ENCODE measurements around the gene DES.

GRCh38 chr2:219423652-219424377 is 5.6 kb downstream of the DES start:
- TF ChIP-seq, protein P1, sequence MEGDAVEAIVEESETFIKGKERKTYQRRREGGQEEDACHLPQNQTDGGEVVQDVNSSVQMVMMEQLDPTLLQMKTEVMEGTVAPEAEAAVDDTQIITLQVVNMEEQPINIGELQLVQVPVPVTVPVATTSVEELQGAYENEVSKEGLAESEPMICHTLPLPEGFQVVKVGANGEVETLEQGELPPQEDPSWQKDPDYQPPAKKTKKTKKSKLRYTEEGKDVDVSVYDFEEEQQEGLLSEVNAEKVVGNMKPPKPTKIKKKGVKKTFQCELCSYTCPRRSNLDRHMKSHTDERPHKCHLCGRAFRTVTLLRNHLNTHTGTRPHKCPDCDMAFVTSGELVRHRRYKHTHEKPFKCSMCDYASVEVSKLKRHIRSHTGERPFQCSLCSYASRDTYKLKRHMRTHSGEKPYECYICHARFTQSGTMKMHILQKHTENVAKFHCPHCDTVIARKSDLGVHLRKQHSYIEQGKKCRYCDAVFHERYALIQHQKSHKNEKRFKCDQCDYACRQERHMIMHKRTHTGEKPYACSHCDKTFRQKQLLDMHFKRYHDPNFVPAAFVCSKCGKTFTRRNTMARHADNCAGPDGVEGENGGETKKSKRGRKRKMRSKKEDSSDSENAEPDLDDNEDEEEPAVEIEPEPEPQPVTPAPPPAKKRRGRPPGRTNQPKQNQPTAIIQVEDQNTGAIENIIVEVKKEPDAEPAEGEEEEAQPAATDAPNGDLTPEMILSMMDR (IDR thresholded peaks at IDR 0.05; ENCODE audit: extremely low read depth in 1 of 2, insufficient read depth in 1 of 2, low read depth in 1 of 2, low read length in 2 of 2), result no peak
- TF ChIP-seq, protein P2, sequence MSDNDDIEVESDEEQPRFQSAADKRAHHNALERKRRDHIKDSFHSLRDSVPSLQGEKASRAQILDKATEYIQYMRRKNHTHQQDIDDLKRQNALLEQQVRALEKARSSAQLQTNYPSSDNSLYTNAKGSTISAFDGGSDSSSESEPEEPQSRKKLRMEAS (IDR thresholded peaks at IDR 0.05; ENCODE audit: insufficient read depth, insufficient read length), result no peak
- TF ChIP-seq FOS (IDR thresholded peaks at IDR 0.05; ENCODE audit: borderline replicate concordance, insufficient read depth, low read length), result no peak
